ENCODE measurements around the gene SPATA13. TPM values are rescaled to one million over a fixed set of nuclear protein-coding genes. Genes with fewer than 3 reads are reported as not detected.

Gene SPATA13
- total RNA-seq, 2 donors from 2014 or later = 19.4 to 24.8 TPM

DNA sequence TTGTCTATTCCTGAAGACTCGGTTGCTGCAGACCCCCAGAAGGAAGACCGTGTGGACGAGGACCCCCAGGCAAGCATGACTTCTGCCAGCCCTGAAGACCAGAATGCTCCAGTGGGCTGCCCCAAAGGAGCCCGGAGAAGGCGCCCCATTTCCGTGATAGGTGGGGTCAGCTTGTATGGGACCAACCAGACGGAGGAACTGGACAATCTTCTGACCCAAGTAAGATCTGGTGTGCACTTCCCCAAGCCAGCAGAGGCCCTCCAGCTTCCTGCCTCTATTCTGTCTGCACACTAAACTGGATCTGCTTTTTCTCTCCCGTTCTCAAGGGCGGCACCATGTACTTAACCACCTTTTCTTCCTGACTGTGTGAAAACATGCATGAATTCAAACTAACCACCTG, 89.1 kb downstream of the SPATA13 start:
- no peaks in the 10 kb centered on the region for H3K4me1 ChIP-seq (ENCODE audit: control insufficient read depth, insufficient read depth, low read length)

DNA sequence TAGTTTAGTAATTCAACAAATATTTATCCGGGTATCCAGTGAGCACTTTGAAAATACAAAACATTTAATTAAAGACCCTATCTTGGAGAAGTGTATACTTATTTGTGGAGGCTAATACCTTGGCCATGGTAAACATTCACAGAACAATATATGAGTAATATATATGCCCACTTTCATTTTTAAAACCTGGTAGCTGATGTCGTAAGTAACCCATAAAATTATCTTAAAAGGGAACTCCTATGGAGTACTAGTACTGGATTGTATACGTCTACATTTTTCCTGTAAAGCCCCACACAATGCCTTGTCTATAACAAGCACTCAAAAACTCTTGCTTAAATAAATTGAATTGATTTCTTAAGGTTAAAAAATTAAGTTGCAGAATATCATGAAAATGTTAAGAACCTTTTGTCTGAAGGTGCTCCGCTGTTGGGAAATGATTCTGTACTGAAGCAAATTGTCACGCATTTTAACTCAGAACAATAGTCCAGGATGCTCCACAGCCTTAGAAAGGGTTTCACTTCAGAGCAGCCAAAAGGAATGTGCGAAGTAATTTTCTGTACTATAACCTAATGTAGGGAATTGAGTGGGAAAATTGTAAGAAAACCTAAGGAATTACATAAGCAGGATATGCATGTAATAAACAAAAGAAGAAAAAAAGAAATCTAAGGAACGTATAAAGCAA, 90.0 kb downstream of the SPATA13 start:
- 59 to 76% methylated on average over 3 to 5 of the region's 7 CpGs for WGBS, 2 experiments (ENCODE audit: insufficient coverage in 1 of 2, insufficient read length in 1 of 2)
- Histone ChIP-seq H3K4me1 (ENCODE audit: control insufficient read depth, insufficient read depth, low read length) (no peaks in the 10 kb centered on the region), H3K27ac (ENCODE audit: low read depth, low read length) (peak overlapping the region; percentile 12), H3K9me3 (ENCODE audit: control insufficient read depth, low read length) (no peaks in the 10 kb centered on the region), H3K4me3 (ENCODE audit: low read length) (no peak overlapping the region), H3K9ac (ENCODE audit: extremely low read depth, low read length, poor library complexity, severe bottlenecking) (no peak overlapping the region), H3K36me3 (ENCODE audit: control insufficient read depth, insufficient read depth, low read length) (peaks cover 4% of the 10 kb centered on the region), H3K27me3 (ENCODE audit: control insufficient read depth, insufficient read depth, low read length, poor library complexity, severe bottlenecking) (no peaks in the 10 kb centered on the region)
- H3K4me1 Mint-ChIP-seq = peaks cover 11% of the 10 kb centered on the region
- H3K4me3 Mint-ChIP-seq = no peak overlapping the region
- TF ChIP-seq, protein P1, sequence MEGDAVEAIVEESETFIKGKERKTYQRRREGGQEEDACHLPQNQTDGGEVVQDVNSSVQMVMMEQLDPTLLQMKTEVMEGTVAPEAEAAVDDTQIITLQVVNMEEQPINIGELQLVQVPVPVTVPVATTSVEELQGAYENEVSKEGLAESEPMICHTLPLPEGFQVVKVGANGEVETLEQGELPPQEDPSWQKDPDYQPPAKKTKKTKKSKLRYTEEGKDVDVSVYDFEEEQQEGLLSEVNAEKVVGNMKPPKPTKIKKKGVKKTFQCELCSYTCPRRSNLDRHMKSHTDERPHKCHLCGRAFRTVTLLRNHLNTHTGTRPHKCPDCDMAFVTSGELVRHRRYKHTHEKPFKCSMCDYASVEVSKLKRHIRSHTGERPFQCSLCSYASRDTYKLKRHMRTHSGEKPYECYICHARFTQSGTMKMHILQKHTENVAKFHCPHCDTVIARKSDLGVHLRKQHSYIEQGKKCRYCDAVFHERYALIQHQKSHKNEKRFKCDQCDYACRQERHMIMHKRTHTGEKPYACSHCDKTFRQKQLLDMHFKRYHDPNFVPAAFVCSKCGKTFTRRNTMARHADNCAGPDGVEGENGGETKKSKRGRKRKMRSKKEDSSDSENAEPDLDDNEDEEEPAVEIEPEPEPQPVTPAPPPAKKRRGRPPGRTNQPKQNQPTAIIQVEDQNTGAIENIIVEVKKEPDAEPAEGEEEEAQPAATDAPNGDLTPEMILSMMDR (conservative IDR thresholded peaks at IDR 0.05) = no peak
- DNase-seq = no peak
- H3K27ac Mint-ChIP-seq = peak overlapping the region; percentile 44
- no peaks in the 10 kb centered on the region for H3K27me3 Mint-ChIP-seq (ENCODE audit: insufficient read depth)
- peaks cover 20% of the 10 kb centered on the region for H3K36me3 Mint-ChIP-seq (ENCODE audit: low read depth)
- H3K9me3 Mint-ChIP-seq = no peaks in the 10 kb centered on the region

More for the DNA sequence above, 89.1 kb downstream of the SPATA13 start:
- H3K4me1 Mint-ChIP-seq = peaks cover 11% of the 10 kb centered on the region
- H3K4me3 Mint-ChIP-seq = no peak overlapping the region
- peaks cover 18% of the 10 kb centered on the region for H3K36me3 Mint-ChIP-seq (ENCODE audit: low read depth)
- no peaks in the 10 kb centered on the region for H3K27me3 Mint-ChIP-seq (ENCODE audit: insufficient read depth)
- Histone ChIP-seq H3K9me3 (ENCODE audit: control insufficient read depth, low read length) (no peaks in the 10 kb centered on the region), H3K27ac (ENCODE audit: low read depth, low read length) (no peak overlapping the region), H3K4me3 (ENCODE audit: low read length) (no peak overlapping the region), H3K27me3 (ENCODE audit: control insufficient read depth, insufficient read depth, low read length, poor library complexity, severe bottlenecking) (no peaks in the 10 kb centered on the region), H3K9ac (ENCODE audit: extremely low read depth, low read length, poor library complexity, severe bottlenecking) (no peak overlapping the region), H3K36me3 (ENCODE audit: control insufficient read depth, insufficient read depth, low read length) (peaks cover 4% of the 10 kb centered on the region)
- H3K9me3 Mint-ChIP-seq = no peaks in the 10 kb centered on the region
- 94 to 96% methylated on average over 9 of the region's 9 CpGs for WGBS, 2 experiments (ENCODE audit: insufficient coverage in 1 of 2, insufficient read length in 1 of 2)
- TF ChIP-seq, protein P1 (conservative IDR thresholded peaks at IDR 0.05) = no peak
- no peak for DNase-seq
- peak overlapping the region; percentile 66 for H3K27ac Mint-ChIP-seq

DNA sequence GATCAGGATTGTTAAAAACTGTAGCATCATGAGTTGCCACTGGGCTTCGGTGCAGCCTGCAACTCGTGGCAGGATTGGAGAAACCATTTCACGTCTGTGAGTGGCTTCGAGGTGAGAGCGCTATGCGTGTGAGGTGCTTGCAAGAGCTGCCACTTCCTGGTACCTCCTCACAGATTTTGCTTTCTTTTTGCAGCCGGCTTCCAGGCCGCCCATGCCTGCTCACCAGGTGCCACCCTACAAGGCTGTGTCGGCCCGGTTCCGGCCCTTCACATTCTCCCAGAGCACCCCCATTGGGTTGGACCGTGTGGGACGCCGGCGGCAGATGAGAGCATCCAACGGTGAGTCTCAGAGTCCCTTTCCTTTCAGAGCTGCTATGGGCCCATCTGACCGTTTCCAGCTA, 91.0 kb downstream of the SPATA13 start:
- DNase-seq = no peak
- Mint-ChIP-seq H3K4me3 (no peak overlapping the region), H3K36me3 (ENCODE audit: low read depth) (peaks cover 20% of the 10 kb centered on the region), H3K27ac (peak overlapping the region; percentile 44), H3K27me3 (ENCODE audit: insufficient read depth) (no peaks in the 10 kb centered on the region), H3K4me1 (peaks cover 6% of the 10 kb centered on the region), H3K9me3 (no peaks in the 10 kb centered on the region)
- no peaks in the 10 kb centered on the region for H3K4me1 ChIP-seq (ENCODE audit: control insufficient read depth, insufficient read depth, low read length)
- no peak overlapping the region for H3K9ac ChIP-seq (ENCODE audit: extremely low read depth, low read length, poor library complexity, severe bottlenecking)
- peaks cover 4% of the 10 kb centered on the region for H3K36me3 ChIP-seq (ENCODE audit: control insufficient read depth, insufficient read depth, low read length)
- H3K27ac ChIP-seq (ENCODE audit: low read depth, low read length) = no peak overlapping the region
- H3K27me3 ChIP-seq (ENCODE audit: control insufficient read depth, insufficient read depth, low read length, poor library complexity, severe bottlenecking) = no peaks in the 10 kb centered on the region
- H3K9me3 ChIP-seq (ENCODE audit: control insufficient read depth, low read length) = no peaks in the 10 kb centered on the region
- 95 to 98% methylated on average over 12 to 17 of the region's 17 CpGs for WGBS, 2 experiments (ENCODE audit: insufficient coverage in 1 of 2, insufficient read length in 1 of 2)
- H3K4me3 ChIP-seq (ENCODE audit: low read length) = no peak overlapping the region
- TF ChIP-seq, protein P1 (conservative IDR thresholded peaks at IDR 0.05) = no peak

All from endodermal cell (in vitro differentiated cells).